K562 (cell line): ENCODE data around the gene LETM1. TPM values are rescaled to one million over a fixed set of nuclear protein-coding genes. Genes with fewer than 3 reads are reported as not detected.

Experiments used
- ATAC-seq: fragments of 200-7000 bp; cut with Tn5 transposase; 3 replicates; pipeline ENCODE4 v1.9.1; 2020; ENCODE audit warnings: moderate library complexity
- BruUV-seq: library from RNA; stranded (reverse); fragments of 400-500 nt; replicated peaks from 2 replicates; lab custom pipeline; 2021; lab: Mats Ljungman, UMichigan
- CTCF ChIA-PET: fragments of 300-600 bp; formaldehyde crosslinking; extraction: SDS; loops from one replicate; lab custom pipeline; 2021; ENCODE audit warnings: low intra/inter-chr PET ratio; lab: Yijun Ruan, JAX
- POLR2A ChIA-PET: fragments of 300-600, 350-650 bp; sonication (Branson Sonifier 250); formaldehyde crosslinking; extraction: SDS; loops from one replicate; lab custom pipeline; 2021; ENCODE audit warnings: antibody characterized with exemption, inconsistent platforms; lab: Yijun Ruan, JAX
- DNase-seq, 4 experiments: peaks; one replicate each; pipeline versions ENCODE4 v3.0.0 to v3.0.0-alpha.2; 2011 to 2018; ENCODE audit warnings: low spot score in 3 of 4, mixed read lengths in 3 of 4; ENCODE audit errors: extremely low read depth in 1 of 4
- FAIRE-seq: peaks from 2 replicates; lab custom pipeline; 2011; peaks lifted over from hg19 to GRCh38; lab: Jason Lieb, UNC
- H2AFZ ChIP-seq: 2 replicates; pipeline ENCODE4 v1.6.0; 2011; ENCODE audit warnings: low read depth, low read length, control low read depth, inconsistent platforms
- H3K27ac ChIP-seq: fragments of 200-600 bp; 3 replicates; pipeline ENCODE4 v1.8.0; 2011; ENCODE audit warnings: low read depth, mild to moderate bottlenecking, control low read depth, inconsistent platforms, low read length, moderate library complexity, mixed read lengths; ENCODE audit errors: extremely low read depth
- H3K27me3 ChIP-seq, 2 experiments: fragments of 300-600 bp in 1 of 2; 2 replicates in 1 of 2; 3 replicates in 1 of 2; pipeline versions ENCODE4 v1.6.0 to v1.8.0; 2011; ENCODE audit warnings: inconsistent platforms in 2 of 2, low read length in 2 of 2, mild to moderate bottlenecking in 1 of 2, mixed read lengths in 1 of 2, moderate library complexity in 1 of 2; ENCODE audit not compliant: control insufficient read depth in 2 of 2, insufficient read depth in 2 of 2
- H3K36me3 ChIP-seq: fragments of 300-600 bp; 3 replicates; pipeline ENCODE4 v1.8.0; 2011; ENCODE audit warnings: mild to moderate bottlenecking, low read length, inconsistent platforms; ENCODE audit not compliant: control insufficient read depth, insufficient read depth
- H3K4me1 ChIP-seq, 2 experiments: fragments of 200-600 bp in 1 of 2; replicated peaks in 1 of 2; 2 replicates in 1 of 2; 3 replicates in 1 of 2; pipeline versions ENCODE4 v1.5.1 to v1.8.0; 2011; ENCODE audit warnings: inconsistent platforms in 2 of 2, low read length in 2 of 2, mild to moderate bottlenecking in 1 of 2, mixed read lengths in 1 of 2, moderate library complexity in 1 of 2; ENCODE audit not compliant: control insufficient read depth in 2 of 2, insufficient read depth in 2 of 2
- H3K4me2 ChIP-seq: 2 replicates; pipeline ENCODE4 v1.6.1; 2011; ENCODE audit warnings: low read length, control low read depth, inconsistent platforms, mixed read lengths; ENCODE audit not compliant: insufficient read depth
- H3K4me3 ChIP-seq: fragments of 200-600 bp; sonication (generic), shearing (Covaris generic); 2 replicates; pipeline ENCODE4 v1.5.1; 2016; ENCODE audit warnings: control low read depth, inconsistent platforms
- H3K79me2 ChIP-seq: fragments of 200-600 bp; 3 replicates; pipeline ENCODE4 v1.8.0; 2011; ENCODE audit warnings: low read length, inconsistent platforms; ENCODE audit not compliant: control insufficient read depth, insufficient read depth
- H3K9ac ChIP-seq, 2 experiments: 2 replicates each; pipeline versions ENCODE4 v1.6.0 to v1.6.1; 2011; ENCODE audit warnings: low read depth in 2 of 2, low read length in 2 of 2, control low read depth in 1 of 2, inconsistent platforms in 1 of 2, mild to moderate bottlenecking in 1 of 2, mixed read lengths in 1 of 2; ENCODE audit not compliant: insufficient read depth in 1 of 2
- H3K9me1 ChIP-seq: one replicate; pipeline ENCODE4 v1.6.0; 2011; ENCODE audit warnings: inconsistent platforms, mild to moderate bottlenecking, low read length, moderate library complexity; ENCODE audit not compliant: control insufficient read depth, insufficient read depth
- H3K9me3 ChIP-seq: replicated peaks from 2 replicates; pipeline ENCODE4 v1.5.1; 2011; ENCODE audit warnings: low read depth, low read length, inconsistent platforms; ENCODE audit not compliant: control insufficient read depth, insufficient read depth
- H4K20me1 ChIP-seq: replicated peaks from 2 replicates; pipeline ENCODE4 v1.6.1; 2011; ENCODE audit warnings: low read length, inconsistent platforms, mixed read lengths; ENCODE audit not compliant: control insufficient read depth, insufficient read depth
- COPS2 ChIP-seq: fragments of 450-650 bp; conservative IDR thresholded peaks from 2 replicates; pipeline ENCODE4 v1.6.1; 2016; ENCODE audit warnings: mild to moderate bottlenecking, moderate library complexity
- POLR2G ChIP-seq: fragments of 200-400 bp; formaldehyde crosslinking; IDR thresholded peaks from 2 replicates; pipeline ENCODE4 v1.6.1; 2017; ENCODE audit warnings: low read depth, mild to moderate bottlenecking, antibody characterized with exemption, low read length, moderate library complexity
- YY1 ChIP-seq, 3 experiments: IDR thresholded peaks; 2 replicates each; pipeline ENCODE4 v1.6.1; 2011; ENCODE audit warnings: low read length in 2 of 3, mild to moderate bottlenecking in 2 of 3, moderate library complexity in 2 of 3, borderline replicate concordance in 1 of 3, control low read depth in 1 of 3, low read depth in 1 of 3; ENCODE audit not compliant: insufficient read depth in 3 of 3, insufficient replicate concordance in 2 of 3, control insufficient read depth in 1 of 3, insufficient read length in 1 of 3; ENCODE audit errors: extremely low read depth in 1 of 3
- WGBS: fragments of 100-300 bp; shearing (Covaris generic); methylation state at CpG from one replicate; pipeline ENCODE4 v1.1.6; 2016; ENCODE audit warnings: low coverage, mixed read lengths; ENCODE audit not compliant: insufficient coverage; ENCODE audit errors: missing lambda C conversion rate; 5-methylcytosine and 5-hydroxymethylcytosine counted together
- in situ Hi-C: fragments of 300-500 bp; cut with MboI; formaldehyde crosslinking; loops from 4 replicates; pipeline ENCODE4 v1.15.0; 2018; ENCODE audit warnings: inconsistent platforms, mixed read lengths
- intact Hi-C: fragments of 100-400 bp; cut with micrococcal nuclease; formaldehyde crosslinking; loops from 2 replicates; pipeline ENCODE4 v1.14.2; 2022
- polyA plus RNA-seq, 8 experiments: library from polyadenylated mRNA; depleted of rRNA in 4 of 8; stranded (reverse) in 5 of 8; unstranded in 3 of 8; fragments of >200 nt; fragmentation: Nextera tagmentation in 2 of 8; fragmentation: Illumina TruSeq in 1 of 8; extraction: Ambion mirVana in 2 of 8; extraction: Trizol in 1 of 8; gene quantifications; 2 replicates each; pipeline versions ENCODE4 v1.2.1 to v1.2.3, GENCODE V29; 2011 to 2014; ENCODE audit warnings: inconsistent platforms in 1 of 8, missing spikeins in 1 of 8
- total RNA-seq, 7 experiments: library from RNA; depleted of rRNA in 6 of 7; stranded (reverse); fragments of >200 nt in 6 of 7; fragmentation: Illumina TruSeq in 2 of 7; extraction: Trizol in 2 of 7; gene quantifications; 2 replicates each; pipeline versions ENCODE4 v1.2.1 to v1.2.3, GENCODE V29; 2011 to 2021; ENCODE audit warnings: low replicate concordance in 1 of 7

The LETM1 gene
- total and polyA plus RNA-seq, 9 of the 15 experiments (the other 6 are each of a cell fraction or from before 2014, with no cell fraction given), result 3.9 to 109 (median 35.0) TPM

GRCh38 chr4:1824746-1825145 is 31.2 kb downstream of the LETM1 start:
- Histone ChIP-seq H2AFZ (no peak overlapping the region), H3K4me2 (no peak overlapping the region), H3K4me3 (no peak overlapping the region), H3K9ac (no peak overlapping the region), H3K9me3 (no peaks in the 10 kb centered on the region), H3K27me3 (no peaks in the 10 kb centered on the region), H3K27ac (no peak overlapping the region), H4K20me1 (peaks cover 3% of the 10 kb centered on the region; the same call in 1 of the 2 replicates), H3K79me2 (no peaks in the 10 kb centered on the region; the same call in 2 of the 3 replicates), H3K9me1 (no peaks in the 10 kb centered on the region), H3K36me3 (peaks cover 76% of the 10 kb centered on the region; the same call in 2 of the 3 replicates), H3K4me1 (peaks cover 0 to 3% of the 10 kb centered on the region in 2 experiments; a peak in 2 of 5 replicates)
- intact Hi-C loops, result no loop called here
- no peak for TF ChIP-seq YY1 (IDR thresholded peaks at IDR 0.05; ENCODE audit: borderline replicate concordance in 1 of 3, control insufficient read depth in 1 of 3, extremely low read depth in 1 of 3, insufficient read depth in 3 of 3, insufficient read length in 1 of 3, insufficient replicate concordance in 2 of 3, low read depth in 1 of 3, low read length in 2 of 3)
- WGBS, result 88% methylated on average over 11 of the region's 11 CpGs
- CTCF ChIA-PET, result interaction anchor here (0.6 to 1.6 kb wide), 2 partner anchors 74 kb away, joined by 3 to 8 read pairs; no protein-coding TSS in a partner anchor
- DNase-seq (no peak), FAIRE-seq (no peak), ATAC-seq (no peak)
- POLR2A ChIA-PET, result interaction anchor here (1.1 kb wide), 1 partner anchor 10 kb away, joined by 4 read pairs; no protein-coding TSS in a partner anchor
- BruUV-seq, result no TSS peak
- in situ Hi-C loops, result no loop called here

GRCh38 chr4:1823545-1823932 is 32.4 kb downstream of the LETM1 start:
- Histone ChIP-seq H3K9me3 (no peaks in the 10 kb centered on the region), H2AFZ (no peak overlapping the region), H3K9me1 (no peaks in the 10 kb centered on the region), H4K20me1 (no peaks in the 10 kb centered on the region), H3K36me3 (peaks cover 82% of the 10 kb centered on the region; the same call in 2 of the 3 replicates), H3K9ac (no peak overlapping the region), H3K79me2 (no peaks in the 10 kb centered on the region; the same call in 2 of the 3 replicates), H3K4me3 (no peak overlapping the region), H3K4me2 (no peak overlapping the region), H3K27ac (no peak overlapping the region), H3K27me3 (no peaks in the 10 kb centered on the region), H3K4me1 (peaks cover 0 to 3% of the 10 kb centered on the region in 2 experiments; a peak in 1 of 5 replicates)
- FAIRE-seq (no peak), ATAC-seq (no peak), DNase-seq (no peak)
- ChIA-PET POLR2A (no interaction called here), CTCF (no interaction called here)
- intact Hi-C loops, result no loop called here
- in situ Hi-C loops, result no loop called here
- TF ChIP-seq COPS2, result no peak
- peak; percentile 24; the same call in 1 of the 2 replicates for TF ChIP-seq POLR2G
- 96% methylated on average over 8 of the region's 12 CpGs for WGBS
- no TSS peak for BruUV-seq
